Measurements from ENCODE around the gene FAM20C.
"Not testable (repeated sequence)": the region's sequence is repeated elsewhere in the genome, so short reads cannot be mapped to it uniquely, and the experiment has no call there.

The FAM20C gene

GRCh38 chr7:297141-297540, 104.8 kb downstream of the FAM20C start:
- not testable (repeated sequence) for DNase-seq

GRCh38 chr7:297611-298374, 105.4 kb downstream of the FAM20C start:
- DNase-seq = no peak

GRCh38 chr7:298375-298702, 106.0 kb downstream of the FAM20C start:
- DNase-seq = no peak

- DNase-seq = no peak
Measured at GRCh38 chr7:298743-299142, 106.4 kb downstream of the FAM20C start.

- no peak for DNase-seq
Measured at GRCh38 chr7:299169-299568, 106.8 kb downstream of the FAM20C start.

- DNase-seq = no peak
Measured at GRCh38 chr7:299628-300027, 107.3 kb downstream of the FAM20C start.

- no peak for DNase-seq
Measured at GRCh38 chr7:300048-300447, 107.7 kb downstream of the FAM20C start.

GRCh38 chr7:300546-301290, 108.3 kb downstream of the FAM20C start:
- no peak for DNase-seq

- DNase-seq = no peak
Measured at GRCh38 chr7:301291-302053, 109.1 kb downstream of the FAM20C start.

GRCh38 chr7:302054-302992, 110.0 kb downstream of the FAM20C start:
- DNase-seq = no peak

- DNase-seq = no peak
Measured at GRCh38 chr7:303425-303824, 111.1 kb downstream of the FAM20C start.

GRCh38 chr7:303884-304573, 111.7 kb downstream of the FAM20C start:
- no peak for DNase-seq

GRCh38 chr7:304574-305409, 112.4 kb downstream of the FAM20C start:
- DNase-seq = no peak

GRCh38 chr7:305410-306151, 113.2 kb downstream of the FAM20C start:
- DNase-seq = no peak

GRCh38 chr7:307970-308369, 115.6 kb downstream of the FAM20C start:
- no peak for DNase-seq

- DNase-seq = no peak
Measured at GRCh38 chr7:309586-310228, 117.3 kb downstream of the FAM20C start.
